Measurements from ENCODE around the gene CACFD1.

- no peak for TF ChIP-seq CTCF (IDR thresholded peaks at IDR 0.05)
- TF ChIP-seq POLR2A (IDR thresholded peaks at IDR 0.05) = no peak
These were observed 11.2 kb downstream of the CACFD1 start for GRCh38 chr9:133470988-133471387.

All from testis (tissue), 2 donors.